HG03571 (cell line): ENCODE data around the gene PAOX.
"Not testable (repeated sequence)": the region's sequence is repeated elsewhere in the genome, so short reads cannot be mapped to it uniquely, and the experiment has no call there.

ENCODE experiments used
- ATAC-seq: cut with Tn5 transposase; IDR thresholded peaks from one replicate; pipeline ENCODE4 v1.9.1; 2021; ENCODE audit not compliant: unreplicated experiment

The PAOX gene

DNA sequence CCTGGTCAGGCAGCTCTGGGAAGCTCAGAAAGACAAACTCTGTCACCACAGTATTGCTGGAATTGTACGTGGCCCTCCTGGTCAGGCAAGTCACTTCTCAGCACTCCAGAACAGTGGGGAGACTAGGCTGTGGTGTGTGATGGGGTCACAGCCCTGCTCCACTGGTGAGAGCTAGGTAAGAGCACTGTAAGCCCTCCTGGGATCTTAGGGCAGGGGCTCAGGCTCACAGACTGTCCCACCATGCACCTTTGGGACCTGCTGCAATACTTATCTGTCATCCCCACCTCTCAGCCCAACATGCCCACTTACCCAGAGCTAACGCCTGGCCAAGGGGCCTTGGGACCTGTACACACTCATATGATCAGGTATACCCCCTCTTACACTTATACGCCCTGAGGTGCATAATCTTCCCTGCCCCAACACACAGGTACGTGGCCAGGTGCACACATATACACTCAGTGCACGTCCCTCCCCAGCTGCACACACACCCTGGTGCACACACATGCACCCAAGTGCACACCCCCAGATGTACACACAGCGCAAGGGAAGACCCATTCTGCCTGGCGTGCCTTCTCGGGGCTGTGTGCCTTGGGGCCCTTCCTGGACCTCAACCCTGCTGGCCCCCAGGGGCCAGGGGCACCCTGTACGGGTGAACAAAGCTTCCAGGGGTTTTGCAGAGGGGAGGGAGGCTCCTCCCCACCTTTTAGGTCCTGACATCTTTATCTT lies 53.0 kb downstream of the PAOX start:
- ATAC-seq, result not testable (repeated sequence)

- ATAC-seq, result not testable (repeated sequence)
Measured at GRCh38 chr10:133432789-133433188, 53.7 kb downstream of the PAOX start.

DNA sequence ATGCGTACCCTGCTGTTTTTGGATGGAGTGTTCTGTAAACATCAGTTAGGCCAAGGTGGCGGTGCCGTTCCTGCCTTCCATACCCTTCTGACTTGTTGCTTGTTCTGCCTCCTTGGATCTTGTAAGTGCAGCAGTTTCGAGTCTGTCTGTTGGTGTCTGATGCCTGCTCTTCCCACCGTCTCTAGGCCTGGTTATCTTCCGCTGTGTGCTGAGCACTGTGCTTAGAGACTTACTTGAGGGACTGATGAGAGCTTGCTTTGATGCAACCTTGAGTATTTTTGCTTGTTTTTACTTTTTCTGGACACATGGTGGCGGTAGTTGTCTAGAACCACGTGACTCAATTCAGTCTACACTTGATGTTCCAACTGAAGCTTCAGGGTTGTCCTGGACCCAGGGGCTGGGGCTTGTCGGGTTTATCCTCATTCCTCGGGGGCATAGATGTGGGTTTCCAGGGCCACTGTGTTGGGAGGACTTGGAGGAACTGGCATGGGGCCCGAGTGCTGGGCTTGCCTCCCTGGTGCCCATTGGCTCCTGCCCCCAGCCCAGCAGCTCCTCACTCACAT lies 59.7 kb downstream of the PAOX start:
- ATAC-seq, result no peak

DNA sequence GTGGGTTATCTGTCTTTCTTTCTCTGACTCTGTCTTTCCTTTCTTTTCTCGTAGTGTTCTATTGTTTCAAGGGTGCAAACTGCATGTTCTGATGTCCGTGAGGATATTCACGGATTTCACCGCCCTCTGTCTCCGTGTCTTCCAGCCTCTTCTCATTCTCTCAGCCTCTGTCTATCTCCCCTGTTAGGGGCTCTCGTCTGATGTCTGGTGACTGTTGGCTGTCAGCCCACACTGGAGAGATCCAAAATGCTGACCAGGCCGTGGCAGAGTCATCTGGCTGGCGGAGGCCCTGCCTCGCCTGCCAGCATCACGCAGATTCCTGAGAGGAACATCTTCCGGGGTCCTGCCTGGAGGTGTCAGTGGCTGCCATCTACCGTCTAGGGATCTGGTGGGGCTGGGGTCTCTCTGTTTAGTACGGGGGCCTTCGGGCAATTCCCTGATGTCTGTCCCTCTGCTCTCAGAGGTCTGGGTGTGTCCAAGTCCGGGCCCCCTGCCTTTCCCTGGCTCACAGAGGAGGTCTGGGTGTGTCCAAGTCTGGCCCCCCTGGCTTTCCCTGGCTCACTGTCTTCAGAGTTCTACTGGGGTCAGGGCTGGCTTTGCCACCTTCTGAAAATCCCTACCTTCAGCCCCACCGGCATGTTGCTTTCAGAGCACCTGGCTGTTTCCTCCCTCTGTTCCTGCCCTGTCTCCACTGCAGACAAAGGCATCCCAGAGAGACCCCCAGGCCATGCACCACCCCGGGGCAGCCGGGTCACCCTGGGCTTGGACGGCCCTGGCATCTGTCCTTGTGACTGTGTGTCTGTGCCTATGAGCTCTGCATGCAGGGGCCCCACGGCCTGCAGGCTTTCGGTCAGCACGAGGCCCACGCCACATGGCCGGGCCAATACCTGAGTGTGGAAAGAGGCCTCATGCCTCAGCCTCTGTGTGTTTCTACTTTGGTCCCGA lies 60.7 kb downstream of the PAOX start:
- no peak for ATAC-seq

DNA sequence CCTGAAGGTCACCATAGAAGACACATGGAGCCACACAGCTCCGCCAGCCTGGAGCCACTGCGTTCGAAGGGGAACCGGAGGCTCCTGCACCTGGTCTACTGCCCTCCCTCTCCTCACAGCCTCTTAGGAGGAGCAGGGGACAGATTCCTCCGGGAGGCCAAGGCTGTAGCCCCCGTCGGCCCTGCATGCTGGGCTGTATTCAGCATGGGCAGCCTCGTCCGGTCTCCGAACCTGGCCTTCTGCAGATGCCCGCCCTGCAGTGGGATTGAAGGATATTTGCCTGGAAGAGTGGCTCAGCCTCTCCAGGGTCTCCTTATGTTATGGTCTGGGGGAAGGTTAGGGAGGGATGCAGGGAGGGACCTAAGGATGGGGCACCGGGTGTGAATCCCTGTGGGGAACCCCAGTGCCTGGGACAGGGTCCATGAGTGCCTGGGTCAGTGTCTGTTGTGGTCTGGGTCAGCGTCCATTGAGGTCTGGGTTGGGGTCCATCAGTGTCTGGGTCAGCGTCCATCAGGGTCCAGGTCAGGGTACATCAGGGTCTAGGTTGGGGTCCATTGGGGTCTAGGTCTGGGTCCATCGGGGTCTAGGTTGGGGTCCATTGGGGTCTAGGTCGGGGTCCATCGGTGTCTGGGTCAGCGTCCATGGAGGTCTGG lies 61.7 kb downstream of the PAOX start:
- ATAC-seq, result no peak
